ENCODE data around the gene SLC34A1.

The SLC34A1 gene

GRCh38 chr5:177354711-177355110 is 29.5 kb upstream of the SLC34A1 start:
- no peak overlapping the region for H3K4me3 ChIP-seq (ENCODE audit: low read length)
- no peak for TF ChIP-seq CTCF (conservative IDR thresholded peaks at IDR 0.05; ENCODE audit: low read depth, low read length)
- no peak for DNase-seq (ENCODE audit: low read depth)

- no peak overlapping the region for H3K4me3 ChIP-seq (ENCODE audit: low read length)
- TF ChIP-seq CTCF (conservative IDR thresholded peaks at IDR 0.05; ENCODE audit: low read depth, low read length): no peak
- no peak for DNase-seq (ENCODE audit: low read depth)
These were observed 28.9 kb upstream of the SLC34A1 start for GRCh38 chr5:177355162-177355867.

GRCh38 chr5:177355868-177356168 is 28.4 kb upstream of the SLC34A1 start:
- no peak for TF ChIP-seq CTCF (conservative IDR thresholded peaks at IDR 0.05; ENCODE audit: low read depth, low read length)
- no peak overlapping the region for H3K4me3 ChIP-seq (ENCODE audit: low read length)
- DNase-seq (ENCODE audit: low read depth): no peak

- TF ChIP-seq CTCF (conservative IDR thresholded peaks at IDR 0.05; ENCODE audit: low read depth, low read length): no peak
- no peak overlapping the region for H3K4me3 ChIP-seq (ENCODE audit: low read length)
- no peak for DNase-seq (ENCODE audit: low read depth)
These were observed 27.5 kb upstream of the SLC34A1 start for GRCh38 chr5:177356746-177357145.

GRCh38 chr5:177357146-177357458 is 27.1 kb upstream of the SLC34A1 start:
- no peak for TF ChIP-seq CTCF (conservative IDR thresholded peaks at IDR 0.05; ENCODE audit: low read depth, low read length)
- DNase-seq (ENCODE audit: low read depth): no peak
- no peak overlapping the region for H3K4me3 ChIP-seq (ENCODE audit: low read length)

GRCh38 chr5:177357459-177358351 is 26.5 kb upstream of the SLC34A1 start, which contains the start of gene RGS14:
TSS of gene RGS14 (plus strand) at chr5:177357924. CDS start at chr5:177358025, 101 bp downstream.
- no peak within 1 kb of the TSS for H3K4me3 ChIP-seq (ENCODE audit: low read length)
- TF ChIP-seq CTCF (conservative IDR thresholded peaks at IDR 0.05; ENCODE audit: low read depth, low read length): no peak
- no peak for DNase-seq (ENCODE audit: low read depth)

GRCh38 chr5:177358370-177358819 is 25.8 kb upstream of the SLC34A1 start:
- no peak for TF ChIP-seq CTCF (conservative IDR thresholded peaks at IDR 0.05; ENCODE audit: low read depth, low read length)
- no peak for DNase-seq (ENCODE audit: low read depth)
- H3K4me3 ChIP-seq (ENCODE audit: low read length): no peak overlapping the region
